ENCODE data around the gene CYP1A2.
"Not testable (repeated sequence)": the region's sequence is repeated elsewhere in the genome, so short reads cannot be mapped to it uniquely, and the experiment has no call there.

CYP1A2 gene, protein sequence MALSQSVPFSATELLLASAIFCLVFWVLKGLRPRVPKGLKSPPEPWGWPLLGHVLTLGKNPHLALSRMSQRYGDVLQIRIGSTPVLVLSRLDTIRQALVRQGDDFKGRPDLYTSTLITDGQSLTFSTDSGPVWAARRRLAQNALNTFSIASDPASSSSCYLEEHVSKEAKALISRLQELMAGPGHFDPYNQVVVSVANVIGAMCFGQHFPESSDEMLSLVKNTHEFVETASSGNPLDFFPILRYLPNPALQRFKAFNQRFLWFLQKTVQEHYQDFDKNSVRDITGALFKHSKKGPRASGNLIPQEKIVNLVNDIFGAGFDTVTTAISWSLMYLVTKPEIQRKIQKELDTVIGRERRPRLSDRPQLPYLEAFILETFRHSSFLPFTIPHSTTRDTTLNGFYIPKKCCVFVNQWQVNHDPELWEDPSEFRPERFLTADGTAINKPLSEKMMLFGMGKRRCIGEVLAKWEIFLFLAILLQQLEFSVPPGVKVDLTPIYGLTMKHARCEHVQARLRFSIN

DNA sequence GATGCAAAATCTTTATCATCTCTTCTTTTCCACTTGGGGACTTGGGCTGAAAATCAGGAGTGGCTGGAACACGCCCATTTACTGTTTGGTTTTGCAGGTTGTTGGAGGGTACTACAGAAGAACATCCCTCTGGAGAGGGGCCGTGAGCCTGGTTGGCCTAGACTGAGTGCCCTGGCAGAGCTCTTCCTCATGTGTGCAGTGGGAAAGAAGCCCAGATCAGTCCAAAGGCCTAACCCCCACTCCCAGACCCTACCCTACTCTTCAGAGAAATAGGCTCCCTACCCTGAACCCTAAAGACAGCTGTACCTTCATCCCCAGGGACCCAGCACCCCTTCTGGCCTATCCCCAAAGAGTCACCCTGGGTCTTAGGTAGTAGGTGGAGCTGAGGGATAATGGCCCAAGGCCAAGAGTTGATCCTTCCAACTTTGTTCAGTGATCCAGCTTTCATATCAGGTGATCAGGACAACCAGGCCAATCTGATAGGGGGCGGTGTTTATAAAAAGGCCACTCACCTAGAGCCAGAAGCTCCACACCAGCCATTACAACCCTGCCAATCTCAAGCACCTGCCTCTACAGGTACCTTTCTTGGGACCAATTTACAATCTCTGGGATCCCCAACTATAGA lies at the start of gene CYP1A2:
Gene CYP1A2 (plus strand): TSS at position 524 of the 625 bp plus-strand sequence. CDS start 894 bp downstream, outside the sequence.
- DNase-seq: no peak

DNA sequence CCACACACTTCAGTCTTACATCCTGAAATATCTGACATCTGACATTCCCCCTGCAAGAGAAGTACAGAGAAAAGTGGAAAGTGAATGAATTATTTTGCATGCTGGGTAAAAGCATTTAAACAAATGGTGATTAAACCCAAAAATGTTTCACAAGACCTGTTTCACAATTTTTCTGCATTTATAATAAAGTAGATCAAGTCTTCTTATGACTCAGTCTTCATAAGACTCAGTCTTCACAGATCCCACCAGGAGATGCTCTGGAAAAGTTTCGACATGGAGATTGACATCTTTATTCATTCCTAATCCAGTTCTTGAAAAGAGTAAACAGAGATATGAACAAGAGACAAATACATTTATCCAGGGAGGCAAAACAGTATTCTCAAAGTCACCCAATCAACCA lies 39.6 kb upstream of the CYP1A2 start:
- no peak for DNase-seq

DNA sequence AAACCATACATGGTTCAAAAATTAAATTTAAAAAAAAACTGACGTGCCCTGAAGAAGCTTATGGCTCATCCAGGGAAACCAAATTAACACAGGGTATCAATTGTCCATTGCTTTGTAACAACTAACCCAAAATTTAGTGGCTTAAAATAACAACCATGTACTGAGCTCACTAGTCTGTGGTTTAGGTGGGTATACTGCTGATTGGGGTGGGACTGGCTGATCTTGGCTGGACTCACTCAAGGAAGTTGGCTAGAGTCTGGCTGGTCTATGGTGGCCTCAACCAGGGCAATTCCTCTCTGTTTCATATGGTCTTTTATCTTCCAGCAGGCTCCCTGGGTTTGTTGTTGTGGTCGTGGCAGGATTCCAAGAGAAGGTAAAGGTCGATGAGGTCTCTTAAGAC lies 38.8 kb upstream of the CYP1A2 start:
- DNase-seq: no peak

DNA sequence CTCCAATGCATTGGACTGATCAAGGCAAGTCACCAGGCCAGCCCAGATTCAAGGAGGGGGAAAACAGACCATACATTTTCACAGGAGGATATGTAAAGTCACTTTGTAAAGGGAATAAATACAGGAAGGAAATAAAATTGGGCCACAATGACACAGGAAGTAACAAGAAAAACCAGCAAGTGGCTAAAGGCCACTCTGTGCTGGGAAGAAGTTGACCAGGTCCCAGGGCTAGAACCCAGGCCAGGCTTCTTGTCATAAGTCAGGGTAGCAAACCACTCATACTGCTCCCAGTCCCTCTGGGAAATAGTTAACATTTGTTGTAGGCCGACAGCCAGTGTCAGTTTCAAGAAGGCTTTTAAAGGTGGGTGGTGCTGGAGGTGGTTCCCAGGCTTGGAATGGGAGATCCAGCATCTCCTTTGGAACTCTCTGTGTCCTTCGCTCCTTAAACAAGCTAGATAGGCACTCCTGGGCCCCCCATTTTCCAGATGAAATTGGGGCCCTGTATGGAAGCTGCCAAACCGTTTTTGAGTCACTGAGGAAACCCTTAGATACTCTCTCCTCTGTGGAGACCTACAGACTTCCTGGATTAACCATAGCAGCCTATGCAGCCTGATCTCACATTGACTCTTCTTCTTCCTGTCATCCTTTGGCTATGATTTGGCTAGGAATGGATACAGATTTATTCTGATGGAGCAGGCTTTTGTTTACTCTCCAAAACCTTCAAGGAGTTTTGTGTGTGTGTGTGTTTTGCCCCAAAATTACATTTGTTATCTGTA lies 38.1 kb upstream of the CYP1A2 start:
- DNase-seq: no peak

DNA sequence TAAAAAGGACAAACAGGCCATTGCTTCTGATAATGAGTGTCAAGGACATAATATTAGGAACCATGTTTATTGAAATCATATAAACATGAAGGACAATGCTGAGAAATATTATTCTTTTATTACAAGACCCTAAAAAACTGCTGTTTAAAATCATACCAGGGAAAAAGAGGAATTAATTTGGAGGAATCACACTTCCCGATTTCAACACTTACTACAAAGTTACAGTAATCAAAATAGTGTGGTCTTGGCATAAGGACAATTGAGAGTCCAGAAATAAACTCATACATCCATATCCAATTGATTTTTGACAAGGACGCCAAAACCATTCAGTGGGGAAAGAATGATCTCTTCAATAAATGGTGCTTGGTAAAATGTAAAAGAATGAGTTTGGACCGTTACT lies 36.3 kb upstream of the CYP1A2 start:
- no peak for DNase-seq

DNA sequence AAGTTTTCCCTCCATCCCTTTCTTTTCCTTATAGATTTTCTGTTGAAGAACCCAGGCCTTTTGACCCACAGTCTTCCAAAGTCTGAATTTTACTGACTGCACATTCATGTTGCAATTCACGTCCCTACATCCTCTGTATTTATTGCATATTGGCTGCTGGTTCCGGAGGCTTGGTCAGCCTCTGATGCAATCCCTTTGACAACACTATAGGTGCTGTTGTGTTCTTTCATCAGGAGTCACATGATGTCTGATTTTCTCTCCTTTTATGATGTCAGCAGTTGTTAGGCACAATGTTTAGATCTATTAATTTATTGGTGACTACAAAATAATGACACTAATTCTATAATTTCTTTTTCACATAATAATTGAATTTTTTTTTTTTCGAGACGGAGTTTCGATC lies 32.0 kb upstream of the CYP1A2 start:
- DNase-seq: no peak

DNA sequence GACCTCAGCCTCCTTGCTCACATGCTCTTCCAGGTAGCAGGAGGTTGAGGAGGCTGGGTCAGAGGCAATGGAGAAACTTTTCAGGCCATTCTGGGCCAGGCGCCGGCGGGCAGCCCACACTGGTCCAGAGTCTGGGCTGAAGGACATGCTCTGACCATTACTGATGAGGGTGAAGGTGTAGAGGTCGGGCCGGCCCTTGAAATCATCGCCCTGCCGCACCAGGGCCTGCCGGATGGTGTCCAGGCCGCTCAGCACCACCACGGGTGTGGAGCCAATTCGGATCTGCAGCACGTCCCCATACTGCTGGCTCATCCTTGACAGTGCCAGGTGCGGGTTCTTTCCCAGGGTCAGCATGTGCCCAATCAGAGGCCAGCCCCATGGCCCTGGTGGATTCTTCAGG lies 26.1 kb upstream of the CYP1A2 start:
- DNase-seq: no peak

DNA sequence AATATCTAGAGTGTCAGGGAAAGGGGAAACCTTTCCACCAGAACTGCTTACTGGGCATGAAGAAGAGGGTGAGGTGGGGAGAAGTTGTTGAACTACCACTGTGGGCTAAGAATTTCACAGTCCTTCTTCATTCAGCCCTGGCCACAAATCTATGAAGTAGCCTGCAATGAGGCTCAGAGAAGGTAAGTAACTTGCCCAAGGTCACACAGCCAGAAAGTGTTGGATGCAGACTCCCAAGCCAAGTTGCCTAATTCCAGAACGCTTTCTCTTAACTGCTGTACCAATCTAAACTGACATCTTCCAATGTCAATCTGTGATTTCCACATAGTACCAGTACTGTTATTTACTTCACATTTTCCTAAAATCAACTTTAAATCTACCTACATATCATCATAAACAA lies 25.5 kb upstream of the CYP1A2 start:
- DNase-seq: no peak

DNA sequence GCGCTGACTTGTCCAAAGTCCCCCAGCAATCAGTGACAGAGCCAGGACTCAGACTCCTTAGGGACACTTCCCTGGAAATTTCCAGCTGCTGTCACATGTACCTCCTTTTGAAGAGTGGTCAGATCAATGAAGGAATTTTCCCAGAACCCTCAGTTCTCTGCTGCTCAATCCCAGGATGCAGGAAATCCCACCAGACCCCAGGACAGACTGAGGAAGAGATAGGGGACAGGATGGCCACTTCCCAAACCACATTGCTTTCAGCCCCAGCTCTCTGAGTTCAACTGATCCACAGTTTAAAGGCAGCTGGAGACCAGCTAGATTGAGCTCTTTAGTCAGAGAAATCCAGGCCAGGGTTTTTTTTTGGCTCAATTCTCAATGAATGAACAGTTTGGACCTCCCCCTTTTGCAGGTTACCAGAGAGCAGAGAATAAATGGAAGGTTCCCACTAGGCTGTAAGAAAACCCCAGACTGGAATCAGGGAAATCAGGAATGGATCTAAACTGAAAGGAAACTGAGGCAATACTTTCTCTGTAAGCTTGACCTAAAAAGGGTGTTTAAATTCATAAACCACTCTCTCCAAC lies 24.8 kb upstream of the CYP1A2 start:
- peak; percentile 19 for DNase-seq

DNA sequence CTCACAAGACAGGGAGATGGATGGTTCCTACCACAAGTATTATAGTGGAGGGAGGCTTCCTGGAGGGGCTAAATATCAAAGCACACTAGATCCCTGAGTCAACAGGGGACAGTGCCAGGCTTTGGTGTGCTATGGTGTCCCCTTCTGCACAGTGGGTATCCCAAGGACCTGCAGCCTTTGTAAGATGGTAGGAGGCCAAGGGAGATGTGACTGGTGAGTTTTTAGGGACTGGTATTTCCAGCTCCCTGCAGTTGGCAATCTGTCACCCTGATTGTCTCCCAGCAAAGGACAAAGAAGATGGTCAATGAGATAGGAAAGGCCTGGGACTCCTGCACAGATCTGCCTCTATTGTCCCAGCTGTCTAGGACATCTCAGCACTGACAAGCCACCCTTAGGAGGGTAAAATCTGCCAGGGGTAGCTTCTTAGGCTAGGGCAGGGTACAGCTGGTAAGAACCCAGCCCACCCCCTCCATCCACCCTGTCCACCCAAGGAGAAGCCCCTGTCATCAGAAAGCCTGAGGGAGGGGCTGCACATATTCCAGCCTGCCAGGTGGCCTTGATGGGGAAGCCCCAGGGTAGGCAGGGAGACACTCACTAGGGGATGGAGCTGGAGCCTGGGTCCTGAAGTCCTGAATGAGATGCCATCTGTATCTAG lies 23.9 kb upstream of the CYP1A2 start:
- DNase-seq: no peak

DNA sequence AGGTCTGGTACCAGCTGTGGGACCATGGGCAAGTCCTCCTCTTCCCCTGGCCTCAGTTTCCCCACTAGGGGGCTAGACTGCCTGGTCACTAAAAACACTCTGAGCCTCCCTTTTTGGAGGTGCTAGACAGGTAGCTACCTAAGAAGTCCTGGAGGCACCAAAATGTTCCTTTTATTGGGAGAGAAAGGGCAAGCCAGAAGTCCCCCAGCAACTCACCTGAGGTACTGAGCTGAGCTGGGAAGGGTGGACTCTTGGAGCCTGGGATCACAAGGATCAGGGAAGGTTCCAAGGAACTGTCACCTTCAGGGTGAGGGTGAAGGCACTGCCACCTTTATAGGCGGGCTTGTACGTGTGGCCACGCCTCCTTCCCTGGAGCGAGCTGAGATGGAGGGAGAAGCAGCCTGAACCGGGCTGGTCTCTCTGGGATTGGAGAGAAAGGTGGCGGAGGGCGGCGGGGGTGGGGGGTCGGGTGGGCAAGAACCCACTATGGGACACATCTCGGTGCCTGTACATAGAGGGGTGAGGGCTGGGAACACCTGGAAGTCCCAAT lies 23.3 kb upstream of the CYP1A2 start, which contains the start of gene CYP1A1:
Gene CYP1A1 (minus strand): TSS at position 304 of the 550 bp plus-strand sequence. CDS start 2,431 bp downstream, outside the sequence.
- no peak for DNase-seq

DNA sequence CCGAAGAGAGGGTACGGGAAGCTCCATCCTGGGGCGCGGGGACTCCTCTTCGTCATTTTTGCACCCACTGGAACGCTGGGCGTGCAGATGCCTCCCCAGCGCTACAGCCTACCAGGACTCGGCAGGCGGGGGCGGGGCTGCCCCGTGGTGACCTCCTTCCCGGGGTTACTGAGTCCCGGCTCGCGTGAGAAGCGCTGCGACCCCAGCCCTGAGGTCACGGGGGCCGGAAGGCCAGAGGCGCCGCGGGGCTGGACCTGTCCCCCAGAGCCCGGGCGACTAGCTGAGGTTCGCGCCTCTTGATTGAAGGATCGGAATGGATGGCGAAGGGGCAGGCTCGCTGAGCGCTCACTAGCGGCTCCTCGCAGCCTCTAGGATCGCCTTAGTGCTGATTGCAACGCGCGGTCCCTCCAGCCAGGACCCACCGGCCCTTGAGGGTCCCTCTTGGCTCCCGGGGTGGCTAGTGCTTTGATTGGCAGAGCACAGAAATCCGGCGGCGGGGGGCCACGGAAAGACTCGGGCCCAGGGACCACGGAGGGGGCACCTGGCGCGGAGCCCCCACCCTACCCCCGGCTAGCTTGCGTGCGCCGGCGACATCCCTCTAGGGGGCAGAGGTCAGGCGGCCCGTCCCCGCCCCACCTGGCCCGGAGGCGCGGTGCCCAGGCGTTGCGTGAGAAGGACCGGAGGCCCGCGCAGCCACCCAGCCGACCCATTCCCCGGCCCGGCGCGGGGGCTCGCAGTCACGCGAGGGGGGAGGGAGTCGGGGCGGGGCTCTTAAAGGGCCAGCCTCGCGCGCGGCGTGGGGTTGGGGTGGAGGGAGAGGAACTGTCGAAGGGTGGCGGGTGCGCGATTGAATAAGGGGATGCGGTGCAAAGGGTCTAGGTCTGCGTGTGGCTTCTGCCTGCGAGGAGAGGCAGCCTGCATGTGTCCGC lies 22.5 kb upstream of the CYP1A2 start:
- no peak for DNase-seq

DNA sequence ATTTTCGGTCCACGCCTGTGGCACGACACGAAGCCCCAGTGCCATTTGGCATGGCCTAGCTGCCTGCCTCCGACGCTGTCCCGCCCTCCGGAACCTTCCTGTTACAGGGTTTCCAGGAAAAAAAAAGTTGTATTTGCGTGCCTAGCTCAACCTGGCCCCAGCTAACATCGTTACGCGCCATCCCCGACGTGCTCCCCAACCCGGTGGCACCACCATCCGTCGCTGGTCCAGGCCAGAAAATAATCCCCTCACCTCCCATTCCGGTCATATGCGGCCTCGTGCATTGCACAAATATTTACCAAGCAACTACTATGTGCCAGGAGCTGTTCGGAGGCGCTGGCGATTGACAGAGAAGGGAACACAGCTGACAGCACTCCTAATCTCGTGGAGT lies 21.9 kb upstream of the CYP1A2 start:
- no peak for DNase-seq

DNA sequence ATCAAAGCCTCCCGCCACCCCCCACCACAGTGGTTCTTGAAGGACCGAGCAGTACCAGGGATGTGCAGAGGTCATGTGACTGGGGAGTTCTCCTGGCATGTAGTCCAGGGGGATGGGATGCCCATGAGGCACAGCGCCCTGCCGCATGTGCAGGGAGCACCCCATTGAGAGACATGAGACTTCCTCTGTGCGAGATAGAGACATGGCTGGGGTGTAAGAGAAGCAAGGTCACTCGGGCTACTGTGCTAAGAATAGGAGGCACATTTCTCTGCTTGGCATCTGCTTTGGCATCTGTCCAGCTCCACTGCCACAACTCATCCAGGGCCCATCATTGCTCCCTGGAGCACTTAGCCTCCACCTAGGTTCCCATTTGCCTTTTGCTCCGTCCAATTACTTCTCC lies 20.9 kb upstream of the CYP1A2 start:
- DNase-seq: no peak

DNA sequence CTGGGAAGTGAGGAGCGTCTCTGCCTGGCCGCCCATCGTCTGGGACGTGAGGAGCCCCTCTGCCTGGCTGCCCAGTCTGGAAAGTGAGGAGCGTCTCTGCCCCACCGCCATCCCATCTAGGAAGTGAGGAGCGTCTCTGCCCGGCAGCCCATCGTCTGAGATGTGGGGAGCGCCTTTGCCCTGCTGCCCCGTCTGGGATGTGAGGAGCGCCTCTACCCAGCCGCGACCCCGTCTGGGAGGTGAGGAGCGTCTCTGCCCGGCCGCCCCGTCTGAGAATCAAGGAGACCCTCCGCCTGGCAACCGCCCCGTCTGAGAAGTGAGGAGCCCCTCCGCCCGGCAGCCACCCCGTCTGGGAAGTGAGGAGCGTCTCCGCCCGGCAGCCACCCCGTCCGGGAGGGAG lies 19.9 kb upstream of the CYP1A2 start:
- DNase-seq: not testable (repeated sequence)

DNA sequence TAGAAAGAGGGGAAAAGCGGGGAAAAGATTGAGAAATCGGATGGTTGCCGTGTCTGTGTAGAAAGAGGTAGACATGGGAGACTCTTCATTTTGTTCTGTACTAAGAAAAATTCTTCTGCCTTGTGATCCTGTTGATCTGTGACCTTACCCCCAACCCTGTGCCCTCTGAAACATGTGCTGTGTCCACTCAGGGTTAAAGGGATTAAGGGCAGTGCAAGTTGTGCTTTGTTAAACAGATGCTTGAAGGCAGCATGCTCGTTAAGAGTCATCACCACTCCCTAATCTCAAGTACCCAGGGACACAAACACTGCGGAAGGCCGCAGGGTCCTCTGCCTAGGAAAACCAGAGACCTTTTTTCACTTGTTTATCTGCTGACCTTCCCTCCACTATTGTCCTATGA lies 19.3 kb upstream of the CYP1A2 start:
- DNase-seq: not testable (repeated sequence)

DNA sequence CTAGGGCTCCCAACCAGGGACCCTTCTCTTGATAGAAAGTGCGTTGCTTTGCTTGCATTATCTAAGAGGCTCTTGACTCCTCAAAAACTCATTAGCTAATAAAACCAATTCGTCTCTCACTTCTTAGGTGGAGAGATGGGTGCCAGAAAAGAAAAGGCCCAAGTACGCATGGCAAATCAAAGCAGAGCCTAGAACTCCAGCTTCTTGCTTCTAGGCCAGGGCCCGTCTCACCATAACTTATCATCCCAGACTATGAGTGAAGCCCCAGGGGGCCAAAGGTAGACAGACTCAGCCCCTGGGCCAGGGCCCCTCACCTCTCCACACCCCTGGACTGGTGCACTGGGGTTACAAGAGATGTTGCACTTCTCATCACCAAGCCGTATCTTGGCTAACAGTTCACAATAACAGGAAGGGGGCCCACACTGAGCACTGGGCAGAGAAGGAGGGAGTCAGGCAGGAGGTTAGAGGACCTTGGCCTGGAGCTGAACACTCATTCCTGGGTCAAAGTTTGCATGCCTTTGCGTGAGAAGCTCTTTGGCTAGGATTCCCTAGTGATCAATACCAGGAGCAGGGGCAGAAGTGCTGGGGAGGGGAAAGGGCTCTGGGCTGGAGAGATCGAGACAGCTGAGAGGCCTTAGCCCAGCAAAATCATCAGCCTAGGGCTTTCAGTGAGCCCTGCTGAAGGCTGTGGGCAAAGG lies 17.9 kb upstream of the CYP1A2 start:
- DNase-seq: no peak

DNA sequence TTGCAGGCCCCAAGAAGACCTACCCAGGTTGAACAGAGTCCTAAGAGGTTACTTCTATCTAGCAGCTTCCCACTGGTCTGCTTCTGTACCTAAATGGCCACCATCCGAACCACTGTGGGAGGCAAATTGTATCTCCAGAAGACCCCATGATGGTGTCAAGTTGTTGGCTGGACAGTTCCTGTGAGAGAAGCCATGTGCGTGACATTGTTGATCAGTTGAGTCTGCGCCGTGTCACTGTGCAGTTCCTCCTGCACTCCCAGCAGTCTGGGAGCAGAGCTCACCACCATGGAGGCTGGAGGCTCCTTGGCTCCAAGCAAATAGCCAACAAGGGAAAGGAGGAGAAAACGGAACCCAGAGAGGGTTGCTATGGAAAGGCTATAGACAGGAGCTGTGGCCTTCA lies 15.8 kb upstream of the CYP1A2 start:
- no peak for DNase-seq

DNA sequence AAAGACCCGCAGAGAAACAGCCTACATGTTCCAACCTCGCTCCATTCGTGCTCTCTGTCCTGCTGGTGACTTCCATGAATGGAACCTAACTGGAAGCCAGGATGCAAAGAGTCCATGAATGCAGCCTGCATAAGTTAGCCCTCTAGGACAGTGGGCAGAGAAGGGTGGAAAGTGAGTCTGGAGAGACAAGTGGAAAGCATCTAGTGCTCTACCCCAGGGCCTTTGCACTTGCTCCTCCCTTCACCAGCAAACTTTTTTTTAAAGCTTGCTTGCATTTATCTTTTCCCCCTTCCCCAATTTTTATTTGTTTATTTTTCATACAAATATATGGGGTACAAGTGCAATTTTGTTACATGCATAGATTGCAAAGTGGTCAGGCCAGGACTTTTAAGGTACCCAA lies 15.4 kb upstream of the CYP1A2 start:
- no peak for DNase-seq

DNA sequence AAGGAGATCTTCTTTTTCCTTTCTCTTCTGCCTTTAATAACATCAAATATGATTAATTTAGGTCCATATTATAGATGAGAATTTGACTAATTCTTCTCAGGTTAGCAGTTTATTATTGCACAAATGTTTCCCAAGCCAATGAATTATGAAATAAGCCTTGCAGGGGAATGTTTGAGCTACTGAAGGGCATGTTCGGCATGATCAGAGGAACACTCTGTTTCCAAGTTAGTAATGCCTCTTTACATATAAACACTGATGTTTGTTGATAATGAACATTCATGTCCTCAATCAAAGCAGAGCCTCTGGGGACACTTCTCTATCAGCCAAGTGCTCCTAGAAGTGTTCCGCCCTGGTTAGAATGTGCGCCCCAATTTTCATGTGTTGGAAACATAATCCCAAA lies 13.3 kb upstream of the CYP1A2 start:
- no peak for DNase-seq

Measured in NCI-H2227 treated with DMSO at 0.1 percent for 48 hours (cell line).